GM12878 (cell line): Measurements from ENCODE around the gene PITPNC1.

Experiments used
- BCLAF1 ChIP-seq: fragments of 450-650 bp; IDR thresholded peaks from 2 replicates; pipeline ENCODE4 v1.6.1; 2017; ENCODE audit warnings: antibody characterized with exemption, mild to moderate bottlenecking, moderate library complexity
- CEBPZ ChIP-seq: fragments of 150-350 bp; IDR thresholded peaks from 2 replicates; pipeline ENCODE4 v1.6.1; 2016; ENCODE audit warnings: low read depth, low read length
- CREM ChIP-seq: IDR thresholded peaks from 2 replicates; pipeline ENCODE4 v1.6.1; 2014; ENCODE audit warnings: antibody characterized with exemption, low read depth
- CTCF ChIP-seq, 3 experiments: IDR thresholded peaks in 2 of 3; conservative IDR thresholded peaks in 1 of 3; 2 replicates each; pipeline ENCODE4 v1.5.1; 2011; ENCODE audit warnings: low read depth in 3 of 3, low read length in 3 of 3, mild to moderate bottlenecking in 3 of 3, control low read depth in 2 of 3, moderate library complexity in 2 of 3, inconsistent platforms in 1 of 3, mixed read lengths in 1 of 3; ENCODE audit not compliant: control insufficient read depth in 2 of 3, insufficient read depth in 1 of 3; ENCODE audit errors: extremely low read depth in 1 of 3
- E2F4 ChIP-seq: IDR thresholded peaks from 2 replicates; pipeline ENCODE4 v1.6.1; 2012; ENCODE audit warnings: low read depth, low read length, improper control_type of control experiment
- EZH2 ChIP-seq: IDR thresholded peaks from 2 replicates; pipeline ENCODE4 v1.6.1; 2012; ENCODE audit warnings: low read depth, mild to moderate bottlenecking, control low read depth, inconsistent platforms, low read length, borderline replicate concordance; ENCODE audit not compliant: control insufficient read depth
- HCFC1 ChIP-seq: fragments of 150-350 bp; IDR thresholded peaks from 2 replicates; pipeline ENCODE4 v1.6.1; 2014; ENCODE audit warnings: low read length
- MXI1 ChIP-seq: fragments of 150-350 bp; IDR thresholded peaks from 2 replicates; pipeline ENCODE4 v1.6.1; 2011; ENCODE audit warnings: low read depth, mild to moderate bottlenecking, inconsistent platforms, low read length, improper control_type of control experiment
- POLR2A ChIP-seq: IDR thresholded peaks from 2 replicates; pipeline ENCODE4 v1.6.1; 2011; ENCODE audit warnings: low read depth, mild to moderate bottlenecking, low read length
- POLR2AphosphoS5 ChIP-seq: IDR thresholded peaks from 2 replicates; pipeline ENCODE4 v1.6.1; 2011; ENCODE audit warnings: mild to moderate bottlenecking, low read length, inconsistent platforms
- REST ChIP-seq: IDR thresholded peaks from 2 replicates; pipeline ENCODE4 v1.6.1; 2012; ENCODE audit warnings: mild to moderate bottlenecking, low read depth, low read length
- SP1 ChIP-seq: IDR thresholded peaks from one replicate; pipeline ENCODE4 v1.6.1; 2011; ENCODE audit warnings: low read depth, low read length
- SUZ12 ChIP-seq: fragments of 200-600 bp; sonication (generic); IDR thresholded peaks from one replicate; pipeline ENCODE4 v1.6.1; 2018; ENCODE audit warnings: antibody characterized with exemption, mild to moderate bottlenecking; ENCODE audit not compliant: unreplicated experiment

- TF ChIP-seq E2F4 (no peak), EZH2 (no peak), REST (no peak), SUZ12 (no peak), CTCF (IDR thresholded peaks at IDR 0.05 in 2 of 3, conservative IDR thresholded peaks at IDR 0.05 in 1 of 3; ENCODE audit: control insufficient read depth in 2 of 3, extremely low read depth in 1 of 3, insufficient read depth in 1 of 3, low read depth in 3 of 3, low read length in 3 of 3) (no peak), POLR2A (no peak), HCFC1 (no peak), POLR2AphosphoS5 (no peak), SP1 (no peak), BCLAF1 (no peak), CEBPZ (no peak), CREM (no peak), MXI1 (no peak)
Observed at GRCh38 chr17:67401106-67401505, 24.0 kb downstream of the PITPNC1 start.
